GM12892 (cell line): ENCODE results near the gene MUSTN1.

Experiments used
- POLR2A ChIP-seq: IDR thresholded peaks from 2 replicates; pipeline ENCODE4 v1.6.1; 2011; ENCODE audit warnings: low read depth, low read length, control low read depth
- POLR2AphosphoS5 ChIP-seq: IDR thresholded peaks from 2 replicates; pipeline ENCODE4 v1.6.1; 2011; ENCODE audit warnings: low read depth, low read length, control low read depth
- TAF1 ChIP-seq: IDR thresholded peaks from 2 replicates; pipeline ENCODE4 v1.6.1; 2011; ENCODE audit warnings: low read depth, mild to moderate bottlenecking, control low read depth, low read length, borderline replicate concordance

GRCh38 chr3:52787246-52787645 lies 47.6 kb downstream of the MUSTN1 start:
- TF ChIP-seq POLR2A (no peak), TAF1 (no peak), POLR2AphosphoS5 (no peak)
